Omental fat pad (tissue), 4 donors: Measurements from ENCODE around the gene IL1RAPL2. TPM values are rescaled to one million over a fixed set of nuclear protein-coding genes. Genes with fewer than 3 reads are reported as not detected.

Experiments
- ATAC-seq: fragments of 150-250 bp; one replicate; pipeline ENCODE4 v1.9.1; 2016; ENCODE audit warnings: mild to moderate bottlenecking, moderate library complexity; ENCODE audit not compliant: low FRiP score
- DNase-seq: peaks from one replicate; pipeline ENCODE4 v3.0.0-alpha.2; 2019; ENCODE audit warnings: low spot score
- total RNA-seq, 4 donors: library from RNA; depleted of rRNA; stranded (reverse); fragments of >200 nt; gene quantifications; one replicate each; pipeline ENCODE4 v1.1.0, GENCODE V29; 2016
- TF ChIP-seq, protein P1 (sequence below), 3 donors: fragments of 450-650 bp; IDR thresholded peaks; one replicate each; pipeline ENCODE4 v1.5.1; 2016 to 2017; ENCODE audit warnings: antibody characterized with exemption in 3 of 3, mild to moderate bottlenecking in 3 of 3, moderate library complexity in 2 of 3

Gene IL1RAPL2
- total RNA-seq, 4 donors from 2014 or later, result 0.09 TPM; not detected in 3

DNA sequence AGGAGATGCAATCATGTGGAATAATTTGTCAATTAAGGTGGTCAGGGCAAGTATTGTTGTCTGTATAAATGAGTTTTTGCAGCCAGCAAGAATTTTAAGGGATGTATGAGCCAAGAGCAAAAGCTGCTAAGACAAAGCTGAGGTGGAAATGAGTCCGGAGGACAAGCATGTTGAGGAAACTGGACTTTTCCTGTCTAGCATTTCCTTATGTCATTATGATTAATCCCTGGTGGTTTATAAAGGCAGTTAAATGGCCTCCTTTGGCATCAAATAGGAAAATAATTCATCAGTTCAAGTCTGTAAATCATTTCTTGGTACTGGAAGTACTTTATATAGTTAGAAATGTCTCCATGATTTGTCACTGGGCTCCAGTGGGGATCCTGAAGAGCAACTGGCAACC, 716.1 kb downstream of the IL1RAPL2 start:
- TF ChIP-seq, protein P1, sequence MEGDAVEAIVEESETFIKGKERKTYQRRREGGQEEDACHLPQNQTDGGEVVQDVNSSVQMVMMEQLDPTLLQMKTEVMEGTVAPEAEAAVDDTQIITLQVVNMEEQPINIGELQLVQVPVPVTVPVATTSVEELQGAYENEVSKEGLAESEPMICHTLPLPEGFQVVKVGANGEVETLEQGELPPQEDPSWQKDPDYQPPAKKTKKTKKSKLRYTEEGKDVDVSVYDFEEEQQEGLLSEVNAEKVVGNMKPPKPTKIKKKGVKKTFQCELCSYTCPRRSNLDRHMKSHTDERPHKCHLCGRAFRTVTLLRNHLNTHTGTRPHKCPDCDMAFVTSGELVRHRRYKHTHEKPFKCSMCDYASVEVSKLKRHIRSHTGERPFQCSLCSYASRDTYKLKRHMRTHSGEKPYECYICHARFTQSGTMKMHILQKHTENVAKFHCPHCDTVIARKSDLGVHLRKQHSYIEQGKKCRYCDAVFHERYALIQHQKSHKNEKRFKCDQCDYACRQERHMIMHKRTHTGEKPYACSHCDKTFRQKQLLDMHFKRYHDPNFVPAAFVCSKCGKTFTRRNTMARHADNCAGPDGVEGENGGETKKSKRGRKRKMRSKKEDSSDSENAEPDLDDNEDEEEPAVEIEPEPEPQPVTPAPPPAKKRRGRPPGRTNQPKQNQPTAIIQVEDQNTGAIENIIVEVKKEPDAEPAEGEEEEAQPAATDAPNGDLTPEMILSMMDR (IDR thresholded peaks at IDR 0.05), result no peak
- DNase-seq, result no peak
- ATAC-seq, result no peak

DNA sequence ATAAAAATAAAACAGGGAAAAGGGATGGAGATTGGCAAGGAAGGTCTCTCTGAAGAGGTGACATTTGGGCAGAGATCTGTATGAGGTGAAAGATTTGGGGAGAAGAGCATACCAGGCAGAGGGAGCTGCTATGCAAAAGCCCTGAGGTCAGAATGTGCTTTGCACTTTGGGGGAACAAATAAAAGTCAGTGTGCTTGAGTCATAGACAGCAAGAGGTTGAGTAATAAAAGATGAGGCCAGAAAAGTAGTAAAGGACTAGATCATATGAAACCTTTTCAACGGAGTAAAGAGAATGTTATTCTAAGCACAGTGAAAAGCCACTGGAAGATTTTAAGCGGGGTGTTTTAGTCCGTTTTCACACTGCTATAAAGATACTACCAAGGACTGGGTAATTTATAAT, 731.0 kb downstream of the IL1RAPL2 start:
- ATAC-seq (no peak), DNase-seq (no peak)
- TF ChIP-seq, protein P1 (IDR thresholded peaks at IDR 0.05), result no peak

DNA sequence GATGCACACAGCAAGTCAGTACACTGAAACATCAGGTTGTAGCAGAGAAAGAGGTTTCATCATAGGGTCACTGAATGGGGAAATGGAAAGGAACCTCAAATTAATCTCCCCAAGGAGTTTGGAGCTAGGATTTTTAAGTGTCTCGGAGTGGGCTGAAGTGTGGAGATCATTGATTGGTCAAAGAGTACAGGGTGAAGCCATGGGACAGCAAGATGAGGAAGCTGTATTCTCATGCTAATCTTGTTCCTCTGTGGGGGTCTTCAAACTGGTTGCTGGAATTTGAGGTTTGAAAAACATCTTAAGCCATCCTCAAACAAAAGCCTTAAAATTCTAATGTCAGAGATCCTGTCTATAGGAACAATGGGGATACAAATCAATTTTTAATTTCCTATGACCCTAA, 733.3 kb downstream of the IL1RAPL2 start:
- ATAC-seq (no peak), DNase-seq (no peak)
- TF ChIP-seq, protein P1 (IDR thresholded peaks at IDR 0.05), result no peak

DNA sequence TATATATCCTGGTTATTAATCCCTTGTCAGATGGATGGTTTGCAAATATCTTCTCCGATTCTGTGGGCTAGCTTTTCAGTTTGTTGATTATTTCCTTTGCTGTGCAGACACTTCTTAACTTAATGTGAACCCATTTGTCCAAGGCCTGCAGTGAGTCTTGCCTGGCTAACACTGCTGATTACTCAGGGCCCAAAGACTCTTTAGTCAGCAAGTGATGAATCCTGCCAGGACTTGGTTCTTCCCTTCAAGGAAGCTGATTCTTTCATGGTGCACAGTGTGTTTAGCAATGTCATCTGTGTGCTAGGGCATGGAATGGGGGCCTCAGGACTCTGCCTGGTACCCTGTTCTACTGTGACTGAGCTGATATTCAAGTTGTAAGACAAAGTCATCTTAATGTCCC, 736.2 kb downstream of the IL1RAPL2 start:
- ATAC-seq (no peak), DNase-seq (no peak)
- TF ChIP-seq, protein P1 (IDR thresholded peaks at IDR 0.05), result no peak

DNA sequence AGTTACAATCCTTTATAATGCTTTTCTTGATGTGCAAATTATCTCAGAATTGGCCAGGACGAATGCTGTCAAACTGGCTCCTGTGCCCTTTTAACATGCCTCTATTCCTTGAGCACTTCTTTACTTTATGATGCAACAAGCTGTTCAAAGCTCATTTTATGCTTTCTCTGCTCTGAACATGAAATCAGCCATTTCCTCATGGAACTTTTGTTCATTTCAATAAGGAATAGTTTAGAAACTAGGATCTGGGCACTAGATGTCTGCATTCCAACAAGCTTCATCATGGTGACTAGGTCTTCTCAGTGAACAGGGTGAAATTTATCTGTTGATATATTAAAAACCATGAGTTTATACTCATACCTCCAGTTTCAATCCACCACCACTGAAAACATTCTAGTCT, 741.8 kb downstream of the IL1RAPL2 start:
- TF ChIP-seq, protein P1 (IDR thresholded peaks at IDR 0.05), result no peak
- no peak for DNase-seq
- no peak for ATAC-seq

DNA sequence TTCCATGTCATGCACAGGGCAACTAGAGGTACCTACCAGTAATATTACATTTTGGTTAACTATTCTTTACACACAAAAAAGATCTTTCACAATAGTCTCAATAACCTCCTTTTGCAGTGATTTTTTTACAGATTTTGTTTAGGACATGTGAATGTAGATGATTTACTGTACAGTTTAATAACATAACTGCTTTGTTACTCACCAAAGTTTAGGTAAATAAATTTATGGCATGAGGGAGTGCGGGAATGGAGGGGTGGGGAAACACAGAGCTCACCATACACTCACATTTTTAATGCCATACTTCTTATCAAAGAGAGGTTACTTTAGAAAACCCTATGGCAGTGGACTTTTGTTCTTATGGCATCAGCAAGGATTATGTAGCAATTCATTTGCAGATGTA, 747.6 kb downstream of the IL1RAPL2 start:
- ATAC-seq (no peak), DNase-seq (no peak)
- TF ChIP-seq, protein P1 (IDR thresholded peaks at IDR 0.05), result no peak

DNA sequence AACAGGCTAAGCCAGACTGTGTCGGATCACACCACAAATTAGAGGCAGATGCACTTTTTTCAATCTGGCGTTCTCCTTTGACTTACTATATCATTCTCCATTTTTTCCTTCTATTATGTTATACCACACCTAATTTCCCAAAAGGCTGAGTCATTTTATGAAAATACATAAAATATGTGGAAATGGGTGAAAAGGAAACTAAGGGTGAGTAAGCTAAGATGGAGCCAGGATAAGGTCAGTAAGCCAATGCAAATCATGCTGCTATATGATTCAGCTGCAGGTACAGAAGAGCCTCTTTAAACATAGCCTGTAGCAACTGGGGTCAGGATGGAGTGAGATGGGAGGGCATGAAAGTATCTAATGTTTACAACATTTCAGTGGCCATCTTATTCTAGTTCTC, 748.5 kb downstream of the IL1RAPL2 start:
- ATAC-seq, result no peak
- DNase-seq, result no peak
- TF ChIP-seq, protein P1 (IDR thresholded peaks at IDR 0.05), result no peak
